ENCODE measurements around the gene YBX3.
A peak's percentile ranks its signal among the peaks of the same experiment; 100 is the strongest.

YBX3 gene

DNA sequence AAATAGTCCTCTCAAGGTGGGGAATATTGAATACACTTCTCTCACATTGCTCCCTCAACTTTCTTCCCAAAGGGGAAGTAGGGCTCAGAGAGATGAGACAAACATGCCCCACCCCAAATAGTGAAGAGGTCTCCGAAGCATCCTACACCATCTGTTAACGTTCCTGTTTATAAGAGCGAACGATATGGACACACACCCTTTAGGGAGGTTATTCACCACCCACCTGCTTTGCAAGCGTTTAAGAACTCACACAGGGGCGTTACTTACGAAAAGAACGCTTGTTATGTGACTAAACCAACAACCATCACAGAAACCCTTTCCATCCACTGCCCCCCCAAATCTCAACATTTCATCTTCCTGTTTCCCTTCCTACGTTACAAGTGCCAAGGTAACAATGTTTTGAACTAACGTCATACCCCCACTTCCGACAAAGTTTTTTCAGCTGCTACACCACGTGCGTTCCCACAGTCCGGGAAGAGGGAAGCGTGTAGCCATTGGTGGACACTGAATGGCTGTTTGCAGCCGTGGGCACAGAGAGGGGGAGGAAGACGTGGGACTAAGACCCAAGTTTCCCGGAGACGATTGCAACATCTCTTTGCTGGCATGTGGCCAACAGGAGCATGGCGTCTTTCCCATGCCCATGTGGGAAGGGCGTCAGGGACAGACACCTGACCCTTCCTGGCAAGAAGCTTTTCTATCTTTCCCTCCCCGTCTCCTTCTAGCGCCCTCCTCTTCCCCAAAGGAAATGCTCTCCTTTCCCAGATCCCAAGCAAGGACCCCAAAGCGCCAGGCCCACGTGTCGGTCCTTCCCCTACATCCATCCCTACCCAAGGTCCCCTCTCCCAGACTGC is 1.2 kb downstream of the YBX3 start:
- DNase-seq: peak; percentile 43

DNA sequence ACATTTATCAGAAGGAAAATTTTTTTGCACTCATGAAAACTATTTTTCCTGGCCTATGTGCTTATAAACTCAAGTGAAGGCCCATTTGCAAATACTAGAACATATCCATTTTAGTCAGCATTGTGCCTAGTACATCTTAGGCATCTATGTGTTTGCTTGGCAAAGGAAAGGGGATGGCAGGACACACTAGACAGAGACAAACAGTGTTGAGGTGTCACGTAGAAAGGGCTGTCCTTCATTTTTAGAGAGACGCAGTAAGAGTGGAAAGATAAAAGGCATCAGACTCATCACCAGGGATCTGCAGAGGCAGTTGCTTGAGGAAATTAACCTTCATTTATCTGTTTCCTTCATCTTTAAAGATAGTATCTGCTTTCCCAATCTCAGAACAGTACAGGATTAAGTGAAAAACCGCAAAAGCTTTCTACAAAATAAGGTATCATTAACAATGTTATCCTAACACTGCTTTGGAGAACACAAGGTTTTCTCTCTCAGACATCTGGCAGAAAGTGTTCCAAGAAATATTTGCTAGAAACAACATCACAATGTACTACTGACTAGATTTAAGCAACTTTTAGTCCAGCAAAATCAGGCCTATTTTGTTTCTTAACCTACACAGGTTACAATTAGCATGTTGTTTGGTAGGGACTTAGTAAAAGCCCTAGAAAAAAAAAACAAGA is 2.0 kb downstream of the YBX3 start:
- DNase-seq: no peak

DNA sequence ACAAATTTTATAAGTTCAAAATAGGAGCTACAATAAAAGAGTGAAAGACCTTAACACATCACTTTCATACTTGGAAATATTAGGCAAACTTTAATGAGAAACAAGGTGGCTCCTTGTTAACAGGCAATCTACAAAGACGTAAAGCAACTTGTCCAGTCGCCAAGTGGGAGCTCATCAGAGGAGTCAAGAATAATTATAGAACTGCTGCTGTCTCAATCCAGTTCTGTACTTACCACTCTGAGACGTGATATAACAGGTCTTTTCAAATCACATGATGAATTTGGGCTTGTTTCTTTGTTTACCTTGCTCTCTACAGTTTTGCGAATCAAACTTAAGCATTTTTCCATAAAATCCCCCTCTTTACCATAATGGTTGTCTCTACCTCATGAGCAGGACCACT is 3.6 kb downstream of the YBX3 start:
- no peak for DNase-seq

DNA sequence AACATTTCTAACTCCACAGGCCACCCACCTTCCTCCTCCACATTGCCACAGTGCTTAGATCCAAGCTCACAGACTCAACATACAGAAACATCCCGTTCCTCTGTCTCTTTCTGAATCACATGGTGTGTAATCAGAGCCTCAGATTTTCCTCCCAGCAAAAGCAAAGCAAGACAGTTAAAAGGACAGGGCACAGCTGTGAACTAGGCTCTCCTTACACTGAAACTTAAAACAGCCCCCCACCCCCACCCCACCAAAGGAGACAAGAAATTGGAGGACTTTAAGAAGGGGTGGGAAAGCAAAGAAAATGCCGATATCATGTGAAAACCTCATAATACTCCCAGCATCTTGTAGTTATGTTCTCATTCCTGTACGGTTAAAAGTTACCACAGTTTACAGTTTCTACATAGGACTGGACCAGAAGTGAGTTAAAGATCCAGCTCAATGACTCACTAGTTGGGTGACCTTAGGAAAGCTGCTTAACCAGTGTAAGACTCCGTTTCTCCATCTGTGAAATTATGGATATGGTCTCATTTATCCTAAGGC is 4.8 kb downstream of the YBX3 start:
- DNase-seq: no peak

DNA sequence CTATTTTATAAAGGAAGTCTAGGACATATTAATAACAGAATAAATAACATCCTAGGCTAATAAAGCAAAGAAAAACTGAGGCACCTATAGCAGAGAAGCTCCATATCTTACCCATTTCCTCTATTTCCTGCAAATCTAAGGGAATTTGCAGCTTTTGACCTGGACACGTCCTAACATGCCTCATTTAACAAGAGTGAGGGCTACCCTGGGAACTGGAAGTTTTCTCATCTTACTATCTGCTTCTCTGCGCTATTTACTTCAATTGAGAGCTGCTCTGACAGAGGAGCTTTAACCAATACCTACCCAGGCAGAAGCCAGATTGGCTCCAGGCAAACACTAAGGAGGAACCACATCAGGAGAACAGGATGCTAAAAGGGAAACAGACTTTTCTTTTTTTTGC is 5.7 kb downstream of the YBX3 start:
- no peak for DNase-seq

- DNase-seq: no peak
Observed at GRCh38 chr12:10716704-10717315, 6.3 kb downstream of the YBX3 start.

- no peak for DNase-seq
Observed at GRCh38 chr12:10716277-10716676, 6.8 kb downstream of the YBX3 start.

DNA sequence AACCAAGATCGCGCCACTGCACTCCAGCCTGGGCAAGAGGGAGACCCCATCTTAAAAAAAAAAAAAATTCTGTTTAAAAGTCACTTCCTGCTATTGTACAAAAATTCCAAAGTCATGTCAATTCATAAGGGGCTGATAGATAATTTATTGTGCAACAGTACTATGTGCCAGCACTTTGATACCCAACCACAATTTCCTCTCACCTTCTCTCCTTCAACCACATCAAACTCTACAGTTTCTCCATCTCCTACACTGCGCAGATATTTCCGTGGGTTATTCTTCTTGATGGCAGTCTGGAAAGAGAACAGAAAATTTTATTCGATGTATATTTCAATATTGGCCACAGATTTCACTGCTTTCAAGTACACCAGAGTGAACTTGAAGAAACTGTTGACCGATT is 7.6 kb downstream of the YBX3 start:
- DNase-seq: no peak

DNA sequence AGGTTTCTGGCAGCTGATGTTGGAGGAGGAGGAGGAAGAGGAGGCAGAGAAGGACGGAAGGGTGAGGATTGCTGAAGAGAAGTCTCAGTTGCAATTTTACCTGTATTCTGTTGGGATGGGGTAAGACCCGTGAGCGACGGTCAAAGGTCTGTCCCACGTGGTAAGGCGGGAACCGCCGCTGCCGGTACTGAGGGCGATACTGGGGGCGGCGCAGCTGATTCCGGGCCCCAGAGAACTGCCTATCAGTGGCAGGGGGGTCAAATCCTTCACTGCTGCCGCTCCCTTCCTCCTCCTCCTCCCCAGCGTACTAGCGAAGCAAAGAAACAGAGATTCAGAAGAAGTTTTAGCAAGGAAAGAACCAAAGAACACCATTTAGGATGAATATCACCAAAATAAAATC is 13.3 kb downstream of the YBX3 start:
- DNase-seq: no peak

GRCh38 chr12:10708862-10709261 is 14.3 kb downstream of the YBX3 start:
- no peak for DNase-seq

DNA sequence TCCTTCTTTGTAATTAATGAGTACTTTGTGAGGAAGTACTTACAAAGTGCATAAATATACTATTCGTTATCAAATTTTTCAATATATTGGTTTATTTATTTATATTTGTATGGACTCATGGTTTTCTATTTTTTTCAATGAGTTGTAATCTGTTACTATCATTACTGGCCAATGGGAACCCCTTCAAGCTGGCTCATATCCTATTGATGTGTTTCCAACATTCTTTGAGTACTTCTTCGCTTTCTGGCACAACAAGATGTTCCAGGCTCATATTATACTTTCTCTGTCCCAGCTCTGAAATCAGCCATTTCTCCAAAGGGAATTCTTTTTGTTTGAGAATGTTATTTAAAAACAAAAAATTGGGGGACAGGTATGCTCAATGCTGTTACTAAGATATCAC is 17.5 kb downstream of the YBX3 start:
- no peak for DNase-seq

GRCh38 chr12:10701843-10702242 is 21.3 kb downstream of the YBX3 start:
- no peak for DNase-seq

GRCh38 chr12:10701131-10701681 is 21.9 kb downstream of the YBX3 start:
- DNase-seq: no peak

GRCh38 chr12:10700581-10700980 is 22.5 kb downstream of the YBX3 start:
- DNase-seq: no peak

- DNase-seq: no peak
Observed at GRCh38 chr12:10697862-10698261, 25.3 kb downstream of the YBX3 start.

DNA sequence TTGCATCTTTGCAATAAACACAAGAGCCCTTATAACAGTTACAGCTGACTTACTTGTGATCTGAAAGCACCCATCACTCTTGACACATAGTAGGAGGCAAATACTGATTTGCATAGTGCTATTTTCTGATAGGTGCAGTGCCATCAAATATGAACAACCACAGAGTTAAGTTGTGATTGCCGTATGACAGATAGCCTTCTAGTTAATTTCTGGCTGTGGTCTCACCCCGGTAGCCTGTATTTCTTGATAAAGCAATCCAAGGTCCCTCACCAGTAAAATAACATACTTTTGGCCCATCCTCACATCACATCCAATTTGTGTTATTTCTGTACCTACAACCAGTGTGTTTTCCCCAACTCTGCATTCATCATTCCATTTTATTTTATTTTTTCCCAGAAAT is 26.0 kb downstream of the YBX3 start:
- DNase-seq: no peak

GRCh38 chr12:10690906-10691305 is 32.2 kb downstream of the YBX3 start:
- no peak for DNase-seq

- DNase-seq: no peak
Observed at GRCh38 chr12:10689146-10689545, 34.0 kb downstream of the YBX3 start.

GRCh38 chr12:10688042-10688441 is 35.1 kb downstream of the YBX3 start:
- no peak for DNase-seq

- no peak for DNase-seq
Observed at GRCh38 chr12:10673659-10674384, 49.3 kb downstream of the YBX3 start, which contains the start of gene STYK1. Gene STYK1 (minus strand): TSS chr12:10674052. CDS start chr12:10634618, 39,434 bp downstream.

DNA sequence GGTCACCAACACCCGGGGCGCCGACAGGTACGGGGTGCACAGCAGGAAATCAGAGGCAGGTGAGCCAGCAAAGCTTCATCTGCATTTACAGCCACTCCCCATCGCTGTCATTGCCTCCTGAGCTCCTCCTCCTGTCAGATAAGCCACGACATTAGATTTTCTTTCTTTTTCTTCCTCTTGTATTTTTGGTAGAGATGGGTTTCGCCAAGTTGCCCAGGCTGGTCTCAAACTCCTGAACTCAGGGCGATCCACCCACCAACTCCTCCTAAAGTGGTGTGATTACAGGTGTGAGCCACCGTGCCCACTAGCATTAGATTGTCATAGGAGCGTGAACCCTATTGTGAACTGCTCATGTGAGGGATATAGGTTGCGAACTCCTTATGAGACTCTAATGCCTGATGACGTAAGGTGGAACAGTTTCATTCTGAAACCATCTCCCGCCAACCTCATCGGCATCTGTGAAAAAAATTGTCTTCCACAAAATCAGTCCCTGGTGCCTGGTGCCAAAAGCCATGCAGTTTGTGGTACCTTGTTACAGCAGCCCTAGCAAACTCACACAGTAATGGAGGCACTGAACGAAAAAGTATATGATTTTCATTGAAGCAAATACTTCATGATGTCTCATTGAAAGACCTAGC is 50.8 kb downstream of the YBX3 start:
- DNase-seq: no peak

GRCh38 chr12:10669533-10669932 is 53.6 kb downstream of the YBX3 start:
- DNase-seq: no peak

Data from NCI-H2171 (cell line).